Adrenal gland (tissue), 5 donors: ENCODE measurements around the gene NINJ1.

ENCODE experiments used
- POLR2A ChIP-seq, 2 donors: fragments of 450-650 bp; IDR thresholded peaks; one replicate each; pipeline ENCODE4 v1.6.1; 2017; ENCODE audit warnings: antibody characterized with exemption in 2 of 2, mild to moderate bottlenecking in 2 of 2, moderate library complexity in 1 of 2
- TF ChIP-seq, protein P1 (sequence below), 6 experiments: fragments of 450-650 bp in 4 of 6; fragments of 200-600 bp in 2 of 6; sonication (generic) in 1 of 6; IDR thresholded peaks; 1 replicate in 5 of 6; 2 replicates in 1 of 6; pipeline versions ENCODE4 v1.5.1 to v1.8.0; 2016 to 2021; ENCODE audit warnings: antibody characterized with exemption in 6 of 6, mild to moderate bottlenecking in 2 of 6, moderate library complexity in 1 of 6
- donor health status: DM: no; HTN: no; CAD: no.

DNA sequence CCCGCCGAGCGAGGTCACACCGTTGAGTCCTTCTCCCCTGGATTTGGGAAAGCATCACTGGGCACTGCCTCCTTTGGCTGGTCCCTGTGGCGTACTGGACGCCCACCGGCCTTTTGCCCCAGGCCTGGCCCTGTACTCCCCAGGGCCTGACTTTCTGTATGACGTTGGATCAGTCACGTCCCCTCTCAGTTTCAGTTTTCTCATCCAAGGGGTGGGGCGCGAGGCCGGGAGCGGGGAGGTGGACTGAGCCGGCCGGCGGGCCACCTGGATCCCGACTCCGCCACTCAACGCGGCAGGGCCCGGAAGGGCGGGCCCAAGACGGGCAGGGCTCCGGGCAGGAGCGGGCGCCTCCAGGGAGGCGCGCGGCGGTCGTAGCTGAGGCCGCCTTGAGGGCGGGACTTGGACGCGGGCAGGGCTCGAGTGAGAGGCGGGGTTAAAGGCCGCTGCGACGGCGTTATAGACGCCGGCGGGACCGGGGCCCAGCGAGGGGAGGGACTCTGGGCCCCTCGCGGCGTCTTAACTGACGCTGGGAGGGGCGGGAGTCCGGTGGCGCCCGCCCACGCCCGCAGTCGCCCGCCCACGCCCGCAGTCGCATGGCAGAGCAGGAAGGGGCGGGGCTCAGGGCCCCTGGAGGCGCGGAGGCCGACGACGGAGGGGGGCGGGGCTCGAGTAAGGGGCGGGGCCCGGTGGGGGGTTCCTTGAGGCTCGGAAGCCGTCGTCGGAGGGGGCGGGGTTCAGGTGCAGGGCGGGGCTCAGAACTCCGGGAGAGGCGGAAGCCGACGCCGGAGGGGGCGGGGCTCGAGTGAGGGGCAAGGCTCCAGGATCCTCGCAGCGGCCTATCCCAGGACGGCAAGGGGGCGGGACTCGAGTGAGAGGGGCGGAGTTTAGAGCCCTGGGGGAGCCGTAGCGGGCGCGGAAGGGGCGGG lies 38.6 kb downstream of the NINJ1 start:
- TF ChIP-seq, protein P1, sequence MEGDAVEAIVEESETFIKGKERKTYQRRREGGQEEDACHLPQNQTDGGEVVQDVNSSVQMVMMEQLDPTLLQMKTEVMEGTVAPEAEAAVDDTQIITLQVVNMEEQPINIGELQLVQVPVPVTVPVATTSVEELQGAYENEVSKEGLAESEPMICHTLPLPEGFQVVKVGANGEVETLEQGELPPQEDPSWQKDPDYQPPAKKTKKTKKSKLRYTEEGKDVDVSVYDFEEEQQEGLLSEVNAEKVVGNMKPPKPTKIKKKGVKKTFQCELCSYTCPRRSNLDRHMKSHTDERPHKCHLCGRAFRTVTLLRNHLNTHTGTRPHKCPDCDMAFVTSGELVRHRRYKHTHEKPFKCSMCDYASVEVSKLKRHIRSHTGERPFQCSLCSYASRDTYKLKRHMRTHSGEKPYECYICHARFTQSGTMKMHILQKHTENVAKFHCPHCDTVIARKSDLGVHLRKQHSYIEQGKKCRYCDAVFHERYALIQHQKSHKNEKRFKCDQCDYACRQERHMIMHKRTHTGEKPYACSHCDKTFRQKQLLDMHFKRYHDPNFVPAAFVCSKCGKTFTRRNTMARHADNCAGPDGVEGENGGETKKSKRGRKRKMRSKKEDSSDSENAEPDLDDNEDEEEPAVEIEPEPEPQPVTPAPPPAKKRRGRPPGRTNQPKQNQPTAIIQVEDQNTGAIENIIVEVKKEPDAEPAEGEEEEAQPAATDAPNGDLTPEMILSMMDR (IDR thresholded peaks at IDR 0.05) = no peak
- TF ChIP-seq POLR2A (IDR thresholded peaks at IDR 0.05) = peak; percentile 74 to 81
